Endothelial cell of umbilical vein (primary cell): ENCODE data around the gene PALMD. TPM values are rescaled to one million over a fixed set of nuclear protein-coding genes. Genes with fewer than 3 reads are reported as not detected.

Experiments used
- BruUV-seq: library from RNA; stranded (reverse); fragments of 400-500 nt; replicated peaks from 2 replicates; lab custom pipeline; 2021; lab: Mats Ljungman, UMichigan
- CTCF ChIA-PET: fragments of 300-600, 350-600 bp; sonication (Branson Sonifier 250); formaldehyde crosslinking; loops from one replicate; lab custom pipeline; 2021; ENCODE audit warnings: antibody characterized with exemption, inconsistent platforms; lab: Charles Lee
- POLR2A ChIA-PET: fragments of 300-600, 350-600 bp; sonication (Branson Sonifier 250); formaldehyde crosslinking; loops from one replicate; lab custom pipeline; 2021; ENCODE audit warnings: antibody characterized with exemption, inconsistent platforms; lab: Charles Lee
- DNase-seq: peaks from one replicate; pipeline ENCODE4 v3.0.0-alpha.2; 2011; ENCODE audit warnings: low read depth, low spot score
- FAIRE-seq: peaks from 2 replicates; lab custom pipeline; 2011; peaks lifted over from hg19 to GRCh38; lab: Jason Lieb, UNC
- H2AFZ ChIP-seq: 2 replicates; pipeline ENCODE4 v1.6.0; 2012; ENCODE audit warnings: low read depth, low read length, control low read depth, inconsistent platforms
- H3K27ac ChIP-seq: 2 replicates; pipeline ENCODE4 v1.5.1; 2011; ENCODE audit warnings: low read depth, mild to moderate bottlenecking, control low read depth, low read length, moderate library complexity; ENCODE audit not compliant: insufficient read depth
- H3K27me3 ChIP-seq, 2 experiments: 2 replicates each; pipeline versions ENCODE4 v1.6.0 to v1.6.1; 2011; ENCODE audit warnings: low read length in 2 of 2, mixed read lengths in 1 of 2; ENCODE audit not compliant: control insufficient read depth in 2 of 2, insufficient read depth in 2 of 2
- H3K36me3 ChIP-seq, 2 experiments: 2 replicates in 1 of 2; 3 replicates in 1 of 2; pipeline ENCODE4 v1.5.1; 2011; ENCODE audit warnings: low read length in 2 of 2, mild to moderate bottlenecking in 1 of 2, moderate library complexity in 1 of 2; ENCODE audit not compliant: control insufficient read depth in 2 of 2, insufficient read depth in 2 of 2; ENCODE audit errors: extremely low read depth in 1 of 2
- H3K4me1 ChIP-seq: 3 replicates; pipeline ENCODE4 v1.5.1; 2011; ENCODE audit warnings: mild to moderate bottlenecking, low read length; ENCODE audit not compliant: control insufficient read depth, insufficient read depth; ENCODE audit errors: extremely low read depth
- H3K4me2 ChIP-seq: 2 replicates; pipeline ENCODE4 v1.6.1; 2011; ENCODE audit warnings: low read length, control low read depth, mixed read lengths; ENCODE audit not compliant: insufficient read depth
- H3K4me3 ChIP-seq, 3 experiments: fragments of 200-600 bp in 1 of 3; sonication (generic), shearing (Covaris generic) in 1 of 3; replicated peaks in 1 of 3; 2 replicates each; pipeline ENCODE4 v1.5.1; 2011 to 2016; ENCODE audit warnings: control low read depth in 3 of 3, low read length in 3 of 3, mild to moderate bottlenecking in 2 of 3, inconsistent platforms in 1 of 3, low read depth in 1 of 3, moderate library complexity in 1 of 3; ENCODE audit not compliant: insufficient read depth in 1 of 3
- H3K79me2 ChIP-seq: 2 replicates; pipeline ENCODE4 v1.6.0; 2012; ENCODE audit warnings: low read length, inconsistent platforms; ENCODE audit not compliant: control insufficient read depth, insufficient read depth
- H3K9ac ChIP-seq: replicated peaks from 2 replicates; pipeline ENCODE3; 2011; ENCODE audit warnings: low read length, control low read depth; ENCODE audit not compliant: insufficient read depth; ENCODE audit errors: extremely low read depth
- H3K9me1 ChIP-seq: replicated peaks from 3 replicates; pipeline ENCODE4 v1.6.0; 2011; ENCODE audit warnings: mild to moderate bottlenecking, low read length; ENCODE audit not compliant: control insufficient read depth, insufficient read depth; ENCODE audit errors: extremely low read depth
- H3K9me3 ChIP-seq: replicated peaks from 2 replicates; pipeline ENCODE4 v1.5.1; 2012; ENCODE audit warnings: low read length, inconsistent platforms; ENCODE audit not compliant: control insufficient read depth, insufficient read depth
- H4K20me1 ChIP-seq: replicated peaks from 2 replicates; pipeline ENCODE3; 2011; ENCODE audit warnings: mild to moderate bottlenecking, low read length; ENCODE audit not compliant: control insufficient read depth, insufficient read depth; ENCODE audit errors: extremely low read depth
- CTCF ChIP-seq, 2 donors: IDR thresholded peaks; 1 replicate in 1 of 2; 2 replicates in 1 of 2; pipeline ENCODE4 v1.5.1; 2011; ENCODE audit warnings: low read length in 2 of 2, mild to moderate bottlenecking in 2 of 2, moderate library complexity in 2 of 2, control low read depth in 1 of 2, inconsistent platforms in 1 of 2, low read depth in 1 of 2; ENCODE audit not compliant: insufficient read depth in 1 of 2; ENCODE audit errors: extremely low read depth in 1 of 2
- EZH2 ChIP-seq: IDR thresholded peaks from 2 replicates; pipeline ENCODE4 v1.6.1; 2012; ENCODE audit warnings: borderline replicate concordance, low read depth, mild to moderate bottlenecking, moderate library complexity, low read length, inconsistent platforms; ENCODE audit not compliant: severe bottlenecking
- FOS ChIP-seq: IDR thresholded peaks from 2 replicates; pipeline ENCODE4 v1.6.1; 2011; ENCODE audit warnings: mild to moderate bottlenecking, low read length, moderate library complexity, borderline replicate concordance; ENCODE audit not compliant: insufficient read depth
- GATA2 ChIP-seq: IDR thresholded peaks from 2 replicates; pipeline ENCODE4 v1.7.0; 2011; ENCODE audit warnings: low read depth, mild to moderate bottlenecking, moderate library complexity, mixed read lengths, low read length; ENCODE audit not compliant: insufficient read length, insufficient read depth
- JUN ChIP-seq: IDR thresholded peaks from 2 replicates; pipeline ENCODE4 v1.6.1; 2011; ENCODE audit warnings: borderline replicate concordance, low read depth; ENCODE audit not compliant: insufficient read length, insufficient read depth
- MAX ChIP-seq: IDR thresholded peaks from 2 replicates; pipeline ENCODE4 v1.6.1; 2011; ENCODE audit not compliant: insufficient read depth, insufficient read length
- MYC ChIP-seq: IDR thresholded peaks from one replicate; pipeline ENCODE4 v1.6.1; 2011; ENCODE audit warnings: mild to moderate bottlenecking, low read depth, low read length
- POLR2A ChIP-seq: IDR thresholded peaks from 2 replicates; pipeline ENCODE4 v1.6.1; 2012; ENCODE audit warnings: low read depth, mild to moderate bottlenecking, control low read depth, low read length
- POLR2AphosphoS5 ChIP-seq: IDR thresholded peaks from 2 replicates; pipeline ENCODE4 v1.6.1; 2012; ENCODE audit warnings: low read depth, mild to moderate bottlenecking, control low read depth, low read length, moderate library complexity; ENCODE audit not compliant: insufficient read depth
- dilution Hi-C: fragments of 300-500 bp; cut with MboI; formaldehyde crosslinking; loops from one replicate; pipeline ENCODE4 v1.15.0; 2019; ENCODE audit warnings: low sequenced_read_pairs; ENCODE audit not compliant: extremely low pct_ligation_motif_present
- intact Hi-C: fragments of 100-400 bp; cut with micrococcal nuclease; formaldehyde crosslinking; loops from one replicate; pipeline ENCODE4 v1.10.0; 2022
- polyA plus RNA-seq, 4 experiments: library from polyadenylated mRNA; depleted of rRNA in 3 of 4; stranded (reverse) in 3 of 4; unstranded in 1 of 4; fragments of >200 nt; gene quantifications; 2 replicates each; pipeline versions ENCODE4 v1.2.1 to v1.2.3, GENCODE V29; 2011 to 2012; ENCODE audit warnings: missing spikeins in 1 of 4
- total RNA-seq: library from RNA; stranded (reverse); gene quantifications from 2 replicates; pipeline ENCODE4 v1.2.3, GENCODE V29; 2021

The PALMD gene
- total and polyA plus RNA-seq, 2 donors (not counting 3 experiments of a cell fraction or from before 2014, with no cell fraction given), result 52.6 to 137 TPM

- Histone ChIP-seq H3K9me3 (no peaks in the 10 kb centered on the region), H3K4me2 (no peak overlapping the region), H3K4me3 (no peak overlapping the region), H3K36me3 (no peaks in the 10 kb centered on the region), H3K79me2 (no peaks in the 10 kb centered on the region), H2AFZ (no peak overlapping the region), H3K27ac (no peak overlapping the region), H3K4me1 (peaks cover 19% of the 10 kb centered on the region), H3K9me1 (no peaks in the 10 kb centered on the region), H3K9ac (no peak overlapping the region), H3K27me3 (no peaks in the 10 kb centered on the region), H4K20me1 (no peaks in the 10 kb centered on the region)
- ChIA-PET POLR2A (no interaction called here), CTCF (interaction anchor here (1.0 kb wide), 2 partner anchors 24 to 938 kb away, joined by 3 read pairs; no protein-coding TSS in a partner anchor)
- no TSS peak for BruUV-seq
- dilution Hi-C loops (no loop called here), intact Hi-C loops (loop anchor here (10.0 kb wide), 1 partner anchor 847 kb away; no protein-coding TSS in a partner anchor)
- DNase-seq (no peak), FAIRE-seq (no peak)
- TF ChIP-seq EZH2 (no peak), JUN (no peak), POLR2A (no peak), POLR2AphosphoS5 (no peak), GATA2 (no peak), MYC (no peak), FOS (no peak), MAX (no peak), CTCF (IDR thresholded peaks at IDR 0.05; ENCODE audit: extremely low read depth in 1 of 2, insufficient read depth in 1 of 2, low read depth in 1 of 2, low read length in 2 of 2) (no peak)
These were observed 85.5 kb downstream of the PALMD start for GRCh38 chr1:99731384-99731783.
